HG03432 (cell line): ENCODE measurements around the gene CMSS1.

Source experiments
- ATAC-seq: cut with Tn5 transposase; IDR thresholded peaks from one replicate; pipeline ENCODE4 v1.9.1; 2021; ENCODE audit warnings: mild to moderate bottlenecking, moderate library complexity; ENCODE audit not compliant: unreplicated experiment

CMSS1 gene

DNA sequence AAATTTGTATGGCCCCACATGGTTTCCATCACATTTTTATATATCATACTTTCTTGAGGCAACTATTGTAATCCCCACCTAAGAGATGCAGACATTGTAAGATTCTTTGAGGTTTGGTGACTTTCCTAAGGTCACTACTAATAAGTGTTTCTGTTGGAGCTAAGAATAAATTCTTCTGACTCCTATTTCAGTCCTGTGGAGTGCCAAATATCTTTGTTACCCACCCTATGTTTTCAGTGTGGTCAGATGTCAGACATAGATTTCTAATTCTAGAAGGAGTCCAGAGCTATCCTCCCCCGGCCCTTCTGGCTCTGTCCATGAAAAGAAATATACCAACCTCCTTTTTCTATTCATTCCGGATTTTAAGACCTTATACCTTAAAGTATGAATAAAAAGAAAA lies 342.9 kb downstream of the CMSS1 start:
- ATAC-seq, result no peak

DNA sequence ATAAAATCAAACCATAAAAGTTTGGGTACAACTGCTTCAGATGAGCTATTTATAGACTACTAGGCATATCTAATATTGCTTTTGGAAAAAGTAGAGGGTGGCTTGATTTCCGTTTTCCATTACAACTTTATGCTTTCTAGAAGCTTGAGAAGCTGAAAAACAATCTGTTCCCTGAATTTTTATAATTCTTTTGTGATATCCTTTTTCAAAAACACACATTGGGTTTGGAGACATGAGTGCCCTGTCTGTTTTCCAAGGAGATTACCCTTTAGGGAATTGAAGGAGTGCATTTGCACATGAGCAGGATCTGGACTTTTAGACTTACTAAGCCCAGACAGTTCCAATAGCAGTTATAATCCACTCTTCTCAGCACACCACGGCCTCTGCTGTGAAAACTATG lies 346.1 kb downstream of the CMSS1 start:
- ATAC-seq, result no peak

DNA sequence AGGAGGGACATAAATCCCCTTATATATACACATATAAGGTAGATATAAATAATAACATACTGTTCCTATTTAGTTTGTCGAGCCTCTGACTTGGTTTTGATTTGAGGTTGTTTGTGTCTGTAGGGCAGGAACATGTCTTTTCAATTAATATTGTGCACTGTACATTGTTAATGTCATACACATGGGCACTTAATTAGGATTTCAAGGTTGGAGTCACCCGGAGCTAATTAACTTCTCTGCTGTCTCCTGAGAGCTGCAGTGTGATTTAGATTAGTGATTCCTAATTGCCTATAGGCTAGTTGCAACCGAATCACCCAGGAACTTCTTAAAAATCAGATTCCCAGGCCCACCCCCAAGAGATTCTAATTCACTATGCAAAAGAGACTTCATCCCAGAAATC lies 347.1 kb downstream of the CMSS1 start:
- no peak for ATAC-seq

DNA sequence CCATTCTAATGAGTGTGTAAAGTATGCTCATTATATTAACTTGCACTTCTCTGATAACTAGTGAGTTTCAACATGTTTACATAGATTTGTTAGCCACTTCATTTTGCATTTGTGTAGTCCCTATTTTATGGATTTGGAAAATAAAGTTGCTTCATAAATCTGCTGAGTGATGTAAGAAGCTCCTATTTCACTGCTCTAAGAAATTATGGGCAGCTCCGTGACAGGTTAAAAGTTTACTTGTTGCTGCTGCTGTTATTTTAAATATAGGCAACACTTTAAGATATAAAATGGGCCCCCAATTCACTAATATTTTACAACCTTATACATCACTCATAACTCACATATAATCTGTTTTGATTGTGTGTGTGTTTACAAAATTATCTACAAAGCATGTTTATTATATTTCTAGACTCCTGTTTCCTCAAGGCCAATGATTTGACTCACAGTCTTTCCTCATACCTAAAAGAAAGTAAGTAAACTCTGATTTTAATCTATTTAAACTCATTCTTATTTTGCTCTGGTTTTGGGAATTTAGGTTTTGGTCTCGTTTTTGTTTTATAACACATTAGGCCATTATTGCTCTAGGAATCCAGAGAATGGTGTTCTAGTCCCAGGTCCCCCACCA lies 348.4 kb downstream of the CMSS1 start:
- ATAC-seq, result no peak

DNA sequence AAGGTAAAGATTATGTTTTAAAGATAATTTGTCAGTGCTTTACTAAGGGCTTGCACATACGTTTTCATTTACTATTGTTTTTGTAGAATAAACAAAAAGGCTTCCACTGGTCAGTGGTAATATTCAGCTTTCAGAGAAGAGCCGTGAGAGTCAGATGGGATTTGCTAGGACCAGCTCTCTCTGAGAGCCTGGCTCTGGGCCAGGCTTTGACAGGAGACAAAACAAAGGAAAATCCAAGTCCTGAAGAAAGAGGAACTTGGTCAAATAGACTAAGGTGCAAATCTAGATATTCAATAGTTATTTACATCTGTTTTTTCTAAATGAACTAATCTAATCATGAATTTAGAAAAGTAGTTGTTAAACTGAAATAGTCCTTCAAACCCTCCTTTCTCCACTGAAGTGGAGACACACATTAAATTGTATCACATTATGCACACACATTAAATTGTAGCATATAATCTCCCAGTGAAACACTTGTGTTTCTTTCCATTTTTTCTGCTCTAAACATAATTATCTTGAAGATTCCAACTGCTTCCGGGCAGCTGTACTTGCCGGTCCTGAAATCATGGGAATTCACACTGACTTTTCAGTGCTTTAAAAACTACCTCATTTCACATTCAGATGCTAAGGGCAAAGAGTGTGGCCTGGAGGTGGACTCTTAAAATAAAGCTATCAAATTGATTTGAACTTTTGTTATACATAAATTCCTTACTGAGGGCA lies 351.7 kb downstream of the CMSS1 start:
- ATAC-seq, result no peak

DNA sequence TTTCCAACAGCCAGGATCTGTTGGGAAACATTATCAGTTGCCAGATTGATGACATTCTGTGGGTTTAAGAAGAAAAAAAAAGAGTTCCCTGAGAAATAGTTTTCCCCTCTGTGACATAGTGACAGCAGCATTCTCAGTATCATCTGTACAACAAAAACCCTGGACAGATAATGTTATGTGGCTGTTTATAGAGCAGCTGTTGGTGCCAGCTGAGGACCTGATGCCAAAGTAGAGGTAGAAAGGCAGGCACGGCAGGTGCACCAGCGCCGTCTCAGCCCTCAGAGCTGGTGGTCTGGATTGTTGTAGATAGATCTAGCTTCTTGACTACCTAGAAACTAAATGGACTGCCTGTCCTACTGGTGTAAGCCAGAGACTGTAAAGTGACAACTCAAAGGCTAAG lies 352.8 kb downstream of the CMSS1 start:
- ATAC-seq, result no peak

DNA sequence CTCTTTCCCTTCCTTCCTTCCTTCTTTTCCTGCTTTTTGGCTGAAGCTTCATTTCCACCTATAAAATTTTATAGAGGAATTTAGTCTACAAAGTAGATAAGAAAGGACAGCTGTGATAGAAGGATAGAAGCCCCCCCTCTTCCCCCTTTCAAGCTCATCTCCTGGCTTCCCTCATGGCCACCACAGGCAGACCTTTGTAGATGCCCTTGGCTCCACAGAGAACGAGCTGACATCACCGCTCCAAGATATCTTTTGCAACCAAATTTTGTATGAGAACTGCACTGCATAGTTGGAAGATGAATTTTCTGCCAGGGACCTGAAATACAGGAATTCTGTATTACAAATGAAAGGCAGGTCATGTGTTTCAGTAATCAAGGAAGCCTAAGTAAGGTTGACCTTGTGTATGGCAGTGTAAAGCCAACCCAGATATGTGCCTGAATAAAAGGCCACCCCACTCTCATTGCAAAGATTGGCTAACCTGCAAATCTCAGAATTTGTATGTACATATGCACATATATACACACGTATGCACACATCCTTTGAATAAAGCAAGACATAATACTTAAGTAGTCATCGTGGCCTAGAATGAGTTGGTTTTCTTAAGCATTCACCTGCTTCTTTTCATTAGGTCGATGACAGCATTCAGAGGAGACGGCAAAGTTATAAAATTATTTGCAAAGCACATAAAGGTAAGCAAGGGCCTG lies 353.7 kb downstream of the CMSS1 start:
- ATAC-seq, result no peak

DNA sequence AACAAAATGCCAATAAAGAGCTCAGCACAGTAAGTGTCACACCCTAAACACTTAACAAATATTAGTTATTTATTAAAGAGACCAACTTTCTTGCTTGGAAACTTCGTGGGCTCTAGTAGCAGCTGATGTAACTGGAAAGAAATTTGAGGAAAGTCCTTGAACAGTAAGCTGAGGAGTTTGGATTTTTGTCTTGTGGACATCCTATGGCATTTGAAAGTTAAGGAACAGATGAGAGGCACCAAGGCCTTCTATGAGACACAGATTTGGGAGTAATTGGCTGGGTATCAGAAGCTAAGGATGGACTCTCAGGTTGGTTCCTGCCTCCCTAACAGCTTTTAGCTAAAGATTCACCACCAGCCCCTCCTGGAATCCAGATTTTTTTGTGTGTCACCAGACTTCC lies 356.3 kb downstream of the CMSS1 start:
- no peak for ATAC-seq

DNA sequence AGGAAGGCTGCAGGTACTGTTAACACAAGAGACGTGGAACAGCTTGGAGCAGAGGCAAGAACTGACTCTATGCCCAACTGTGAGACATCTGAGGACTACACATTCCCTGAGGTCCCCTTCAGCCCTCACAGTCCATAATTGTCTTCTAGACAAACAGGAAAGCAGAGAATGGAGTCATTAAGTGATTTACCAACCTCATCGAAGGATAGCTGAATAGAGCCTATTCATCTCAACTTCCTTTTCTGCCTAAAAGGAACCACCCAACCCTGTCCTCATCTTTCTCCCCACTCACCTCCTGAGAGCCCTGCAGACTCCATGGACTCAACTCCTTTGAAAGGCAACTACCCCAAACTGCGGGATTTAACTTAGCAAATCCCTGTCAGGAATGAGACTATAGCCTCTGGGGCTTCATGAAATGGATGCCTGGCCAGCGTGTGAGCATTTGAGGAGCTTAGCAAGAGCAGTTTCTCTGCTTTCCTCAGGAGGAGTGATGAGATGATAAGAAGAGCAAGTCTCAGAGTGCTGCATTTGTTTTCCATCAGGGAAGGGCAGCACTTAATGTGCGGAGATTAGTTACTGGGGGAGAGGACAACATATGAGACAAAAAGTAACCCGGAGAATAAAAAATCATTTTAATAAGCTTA lies 358.1 kb downstream of the CMSS1 start:
- ATAC-seq, result no peak

DNA sequence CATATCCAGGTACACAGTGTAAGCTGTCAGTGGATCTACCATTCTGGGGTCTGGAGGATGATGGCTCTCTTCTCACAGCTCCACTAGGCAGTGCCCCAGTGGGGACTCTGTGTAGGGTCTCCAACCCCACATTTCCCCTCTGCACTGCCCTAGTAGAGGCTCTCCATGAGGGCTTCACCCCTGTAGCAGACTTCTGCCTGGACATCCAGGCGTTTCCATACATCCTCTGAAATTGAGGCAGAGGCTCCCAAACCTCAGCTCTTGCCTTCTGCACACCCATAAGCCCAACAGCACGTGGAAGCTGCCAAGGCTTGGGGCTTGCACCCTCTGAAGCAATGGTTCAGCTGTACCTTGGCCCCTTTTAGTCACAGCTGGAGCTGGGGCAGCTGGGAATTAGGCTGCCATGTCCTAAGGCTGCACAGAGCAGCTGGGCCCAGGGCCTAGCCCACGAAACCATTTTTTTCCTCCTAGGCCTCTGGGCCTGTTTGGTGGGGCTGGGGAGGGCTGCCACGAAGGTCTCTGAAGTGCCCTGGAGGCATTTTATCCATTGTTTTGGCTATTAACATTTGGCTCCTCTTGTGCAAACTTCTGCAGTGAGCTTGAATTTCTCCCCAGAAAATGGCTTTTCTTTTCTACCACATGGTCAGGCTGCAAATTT lies 362.2 kb downstream of the CMSS1 start:
- ATAC-seq, result no peak

DNA sequence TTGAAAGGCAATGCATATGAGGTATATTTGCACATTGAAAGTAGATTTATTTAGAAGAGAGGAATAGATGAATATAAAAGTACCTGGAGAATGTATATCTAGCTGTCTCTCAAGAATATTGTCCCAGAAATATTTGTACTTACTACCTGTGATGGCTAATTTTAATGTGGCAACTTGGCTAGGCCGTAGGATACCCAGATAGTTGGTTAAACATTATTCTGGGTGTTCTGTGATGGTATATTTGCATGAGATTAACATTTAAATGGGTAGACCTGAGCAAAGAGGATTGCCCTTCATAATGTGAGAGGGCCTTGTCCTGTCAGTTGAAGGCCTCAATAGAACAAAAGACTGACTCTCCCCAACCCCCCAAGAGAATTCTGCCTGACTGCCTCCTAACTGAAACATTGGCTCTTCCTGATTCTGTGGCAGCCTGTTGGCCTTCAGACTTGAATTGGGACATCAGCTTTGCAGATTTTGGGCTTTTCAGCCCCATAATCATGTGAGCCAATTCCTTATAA lies 366.0 kb downstream of the CMSS1 start:
- no peak for ATAC-seq

DNA sequence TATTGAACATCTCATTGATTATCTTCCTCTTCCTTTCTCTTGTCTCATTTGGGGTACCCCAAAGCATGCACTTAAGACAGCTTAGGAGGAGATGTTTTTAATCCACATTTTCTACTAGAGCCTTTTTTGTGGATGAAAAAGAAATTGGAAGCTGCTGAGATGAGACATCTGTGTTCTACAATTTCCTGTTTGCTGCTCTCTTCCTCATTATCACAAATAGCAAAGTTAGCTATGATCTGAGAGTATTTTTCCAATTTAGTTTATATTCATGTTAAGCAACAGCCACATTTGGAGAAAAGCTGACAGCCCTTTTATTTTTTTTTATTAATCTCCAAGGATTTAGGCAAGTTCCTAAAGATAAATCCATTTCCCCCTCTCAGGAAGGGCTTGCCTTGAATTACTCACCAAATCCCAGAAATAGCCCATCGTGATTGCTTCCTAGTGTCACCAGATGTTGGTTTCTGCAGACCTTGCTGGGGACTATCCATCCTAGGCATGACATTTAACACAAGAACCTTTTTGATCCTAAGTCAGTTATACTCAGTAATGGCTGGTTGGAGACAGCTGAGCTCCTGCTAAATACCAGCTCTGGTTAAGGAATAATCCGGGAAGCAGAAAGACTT lies 367.4 kb downstream of the CMSS1 start:
- no peak for ATAC-seq

DNA sequence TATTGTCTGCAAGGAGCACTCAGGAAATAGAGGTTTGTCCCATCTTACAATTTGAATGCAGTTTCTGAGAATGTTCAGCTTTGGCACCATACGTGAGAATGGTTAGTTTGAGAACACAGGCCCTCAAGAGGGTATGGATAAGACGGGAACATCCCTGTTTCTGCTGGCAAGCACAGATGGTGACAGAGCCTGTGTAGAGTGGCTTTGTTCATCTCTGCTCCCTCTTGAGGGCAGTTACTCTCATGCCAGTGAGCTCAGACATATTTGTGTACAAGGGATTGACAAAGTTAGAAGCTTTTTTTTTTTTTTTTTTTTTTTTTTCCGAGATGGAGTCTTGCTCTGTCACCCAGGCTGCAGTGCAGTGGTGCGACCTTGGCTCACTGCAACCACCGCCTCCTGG lies 368.2 kb downstream of the CMSS1 start:
- no peak for ATAC-seq

DNA sequence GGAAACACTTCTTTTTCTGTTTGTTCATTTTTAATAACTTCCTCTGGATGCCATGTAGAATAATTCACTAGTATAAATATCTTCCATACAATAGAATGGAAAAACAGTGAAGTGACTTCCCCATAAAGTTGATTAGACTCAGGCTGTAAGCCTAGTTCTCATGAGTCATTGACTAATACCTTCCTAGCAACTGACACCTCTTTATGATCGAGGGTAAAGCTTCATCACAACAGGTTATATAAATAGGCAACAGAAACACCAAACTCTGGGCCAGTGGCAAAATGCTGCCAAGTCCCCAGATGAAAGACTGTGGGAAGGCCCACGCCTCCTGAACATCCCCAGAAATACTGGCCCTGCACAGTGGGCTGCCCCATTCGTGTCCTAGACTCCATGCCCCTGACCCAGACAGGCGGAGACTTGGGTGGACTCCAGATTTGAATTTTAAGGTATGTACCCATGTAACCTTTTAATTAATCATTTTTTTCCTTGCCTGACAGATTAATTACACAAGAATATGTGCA lies 371.8 kb downstream of the CMSS1 start:
- ATAC-seq, result no peak

DNA sequence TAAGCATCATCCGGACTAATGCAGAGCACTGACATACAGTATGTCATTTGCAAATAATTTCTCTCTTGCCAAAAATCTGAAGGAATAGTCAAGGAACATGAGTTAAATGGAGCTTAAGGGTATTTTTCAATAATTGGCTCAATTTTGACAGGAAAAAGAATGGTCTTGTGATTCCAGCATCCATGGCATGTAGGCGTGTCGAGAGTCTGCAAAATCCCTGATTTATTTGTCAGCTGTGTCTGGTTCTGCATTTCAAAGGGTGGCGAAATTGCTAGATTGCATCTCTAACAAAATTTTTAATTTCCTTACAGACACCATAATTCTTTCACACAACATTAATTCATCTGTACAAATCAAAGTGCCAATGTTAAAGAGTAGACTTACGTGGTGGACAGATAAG lies 377.7 kb downstream of the CMSS1 start:
- ATAC-seq, result no peak

DNA sequence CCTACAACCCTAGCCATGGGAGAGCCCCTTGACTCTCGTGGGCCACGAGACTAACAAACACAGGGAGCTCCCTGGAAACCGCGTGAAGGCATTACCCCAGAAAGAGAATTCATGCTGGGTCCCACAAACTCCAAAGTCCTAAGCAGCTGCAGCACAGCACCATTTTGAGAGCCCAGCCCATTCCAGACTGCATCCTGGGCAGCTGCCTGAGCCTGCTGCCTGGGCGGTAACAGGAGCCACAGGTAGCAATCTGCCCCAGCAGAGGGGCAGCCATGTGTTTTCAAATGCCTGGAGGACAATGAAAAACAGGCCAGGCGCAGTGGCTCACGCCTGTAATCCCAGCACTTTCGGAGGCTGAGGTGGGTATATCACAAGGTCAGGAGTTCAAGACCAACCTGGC lies 380.2 kb downstream of the CMSS1 start:
- ATAC-seq, result no peak

DNA sequence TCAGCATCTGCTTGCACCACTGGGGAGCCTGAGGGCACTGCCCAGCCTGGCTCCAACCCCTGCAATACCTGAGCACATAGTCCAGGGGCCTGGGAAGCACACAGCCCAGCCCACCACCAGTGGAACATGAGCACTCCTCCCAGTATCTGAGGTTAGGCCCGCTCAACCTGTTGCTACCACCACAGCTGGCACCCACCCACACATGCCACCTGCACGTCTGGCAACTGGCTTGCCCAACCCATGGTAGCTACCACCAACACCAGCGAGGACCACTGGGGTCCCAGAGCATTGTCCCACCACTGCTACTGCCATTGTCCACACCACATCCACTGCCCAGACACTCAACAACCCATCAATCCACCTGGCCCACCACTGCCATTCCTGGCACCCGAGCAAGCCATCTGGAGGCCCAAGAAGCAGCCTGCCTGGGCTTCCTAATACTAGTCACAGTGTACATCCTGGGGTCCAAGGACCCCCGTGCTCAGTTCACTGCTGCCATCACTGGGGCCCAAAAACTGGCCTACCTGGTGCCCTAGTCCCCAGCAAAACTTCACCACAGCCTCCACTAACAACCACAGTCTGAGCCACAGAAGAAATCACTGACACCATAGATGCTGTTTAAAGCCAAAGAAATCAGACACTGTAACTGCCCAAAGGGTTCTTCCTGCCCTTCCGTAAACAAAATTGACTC lies 381.1 kb downstream of the CMSS1 start:
- ATAC-seq, result no peak

DNA sequence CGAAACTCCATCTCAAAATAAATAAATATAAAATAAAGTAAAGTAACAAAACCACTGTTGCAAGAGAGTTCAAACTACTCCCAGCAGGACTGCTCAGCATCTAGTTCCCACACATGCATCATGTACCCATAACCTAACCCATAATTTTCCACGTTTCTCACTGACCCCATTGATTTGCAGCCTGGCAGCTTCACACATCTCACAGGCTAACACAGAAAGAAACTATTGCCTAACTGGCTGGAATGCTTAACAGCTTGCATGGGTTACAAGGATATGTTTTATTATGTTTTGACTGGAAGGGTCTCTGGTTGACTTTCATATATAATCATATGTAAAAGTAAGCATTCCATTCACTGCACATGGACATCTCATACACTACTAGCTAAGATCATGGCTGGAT lies 387.5 kb downstream of the CMSS1 start:
- ATAC-seq, result no peak

DNA sequence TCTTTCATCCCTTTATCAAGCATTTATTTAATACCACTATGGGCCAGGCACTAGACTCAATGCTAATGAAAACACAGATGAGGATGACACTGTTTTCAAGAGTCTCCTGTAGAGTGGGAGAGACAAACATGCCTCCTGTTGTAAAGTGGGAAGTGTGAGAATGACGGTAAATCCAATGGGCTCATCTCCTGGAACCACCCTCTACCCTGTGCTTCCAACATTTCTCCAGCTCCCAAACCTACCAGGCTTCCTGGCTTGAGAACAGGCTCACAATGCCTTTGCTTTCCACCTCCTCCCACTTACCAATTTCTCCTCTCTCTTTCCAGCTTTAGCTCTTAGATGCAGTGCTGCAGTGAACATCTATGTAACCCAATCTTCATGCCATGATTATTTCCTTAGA lies 389.0 kb downstream of the CMSS1 start:
- no peak for ATAC-seq

DNA sequence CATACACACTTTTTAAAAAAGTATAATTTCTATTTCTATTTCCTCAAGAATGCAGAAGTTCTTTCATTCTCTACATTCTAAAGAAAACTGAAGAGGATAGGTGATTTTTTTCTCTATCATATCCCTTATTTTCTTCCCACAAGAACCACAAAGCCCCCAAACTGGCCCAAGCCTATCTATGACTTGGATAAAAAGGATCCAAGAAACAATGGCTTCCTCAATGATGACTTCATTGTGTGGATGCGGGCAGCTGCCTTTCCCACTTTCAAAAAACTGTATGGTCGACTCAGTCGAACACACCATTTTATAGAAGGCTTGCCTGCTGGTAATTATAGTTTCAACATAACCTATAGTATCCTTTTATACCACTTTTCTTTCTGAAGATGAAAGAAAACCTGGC lies 390.2 kb downstream of the CMSS1 start:
- no peak for ATAC-seq
